Thyroid gland (tissue), 4 donors: Measurements from ENCODE around the gene SEMA4C. TPM values are rescaled to one million over a fixed set of nuclear protein-coding genes. Genes with fewer than 3 reads are reported as not detected.

Experiments
- DNase-seq, 2 donors: peaks; one replicate each; pipeline ENCODE4 v3.0.0-alpha.2; 2019
- H3K27ac ChIP-seq, 3 donors: fragments of 200-600 bp; sonication (generic); 1 replicate in 2 of 3; 2 replicates in 1 of 3; pipeline ENCODE4 v1.5.1; 2016 to 2019; ENCODE audit warnings: mild to moderate bottlenecking in 1 of 3, moderate library complexity in 1 of 3
- H3K27me3 ChIP-seq: fragments of 200-600 bp; sonication (generic); one replicate; pipeline ENCODE4 v1.5.1; 2019
- H3K36me3 ChIP-seq, 2 donors: fragments of 200-600 bp; sonication (generic); one replicate each; pipeline ENCODE4 v1.5.1; 2016 to 2019
- H3K4me1 ChIP-seq, 2 donors: fragments of 200-600 bp; sonication (generic); one replicate each; pipeline ENCODE4 v1.5.1; 2017 to 2019
- H3K4me3 ChIP-seq, 3 donors: fragments of 200-600 bp; sonication (generic); replicated peaks in 1 of 3; 1 replicate in 2 of 3; 2 replicates in 1 of 3; pipeline ENCODE4 v1.5.1; 2016; ENCODE audit warnings: mild to moderate bottlenecking in 1 of 3
- H3K9me3 ChIP-seq: fragments of 200-600 bp; sonication (generic); one replicate; pipeline ENCODE4 v1.5.1; 2017
- CTCF ChIP-seq, 6 experiments: fragments of 200-600 bp in 3 of 6; fragments of 450-650 bp in 3 of 6; sonication (generic) in 3 of 6; IDR thresholded peaks; one replicate each; pipeline ENCODE4 v1.5.1; 2016 to 2019; ENCODE audit warnings: antibody characterized with exemption in 6 of 6, mild to moderate bottlenecking in 2 of 6, inconsistent platforms in 1 of 6, moderate library complexity in 1 of 6
- POLR2A ChIP-seq, 2 donors: fragments of 450-650 bp; IDR thresholded peaks; one replicate each; pipeline ENCODE4 v1.6.1; 2017; ENCODE audit warnings: antibody characterized with exemption in 2 of 2, mild to moderate bottlenecking in 2 of 2, moderate library complexity in 1 of 2
- WGBS, 2 donors: methylation state at CpG; one replicate each; pipeline ENCODE4 v1.1.5; 2017; 5-methylcytosine and 5-hydroxymethylcytosine counted together
- intact Hi-C: fragments of 100-400 bp; cut with DNase I; formaldehyde crosslinking; loops from one replicate; pipeline ENCODE4 v1.15.1; 2023
- total RNA-seq, 4 donors: library from RNA; depleted of rRNA; stranded (reverse); fragments of >200 nt; gene quantifications; one replicate each; pipeline ENCODE4 v1.2.3, GENCODE V29; 2016

SEMA4C gene
- total RNA-seq, 4 donors from 2014 or later, result 14.5 to 21.7 (median 19.3) TPM

GRCh38 chr2:96877042-96877451 lies 7.2 kb upstream of the SEMA4C start:
- H3K36me3 ChIP-seq, result no peaks in the 10 kb centered on the region
- no peak overlapping the region for H3K4me3 ChIP-seq
- DNase-seq, result no peak
- WGBS, 2 donors, result 77 to 89% methylated on average over 6 of the region's 6 CpGs
- no peaks in the 10 kb centered on the region for H3K9me3 ChIP-seq
- H3K27ac ChIP-seq, result no peak overlapping the region
- H3K27me3 ChIP-seq, result no peaks in the 10 kb centered on the region
- intact Hi-C loops, result no loop called here
- TF ChIP-seq CTCF (IDR thresholded peaks at IDR 0.05), result no peak
- no peak for TF ChIP-seq POLR2A (IDR thresholded peaks at IDR 0.05)
- H3K4me1 ChIP-seq, result peaks cover 0 to 13% of the 10 kb centered on the region in 2 donors

- H3K36me3 ChIP-seq, result no peaks in the 10 kb centered on the region
- 89 to 94% methylated on average over 13 to 15 of the region's 16 CpGs for WGBS, 2 donors
- intact Hi-C loops, result no loop called here
Measured at GRCh38 chr2:96876269-96877041, 6.6 kb upstream of the SEMA4C start.

GRCh38 chr2:96875498-96876268 lies 5.8 kb upstream of the SEMA4C start:
- no peaks in the 10 kb centered on the region for H3K9me3 ChIP-seq
- no peak overlapping the region for H3K27ac ChIP-seq
- H3K4me1 ChIP-seq, result peaks cover 0 to 19% of the 10 kb centered on the region in 2 donors
- H3K36me3 ChIP-seq, result no peaks in the 10 kb centered on the region
- no peak for TF ChIP-seq CTCF (IDR thresholded peaks at IDR 0.05)
- TF ChIP-seq POLR2A (IDR thresholded peaks at IDR 0.05), result no peak
- H3K27me3 ChIP-seq, result no peaks in the 10 kb centered on the region
- WGBS, 2 donors, result 73 to 77% methylated on average over 13 to 14 of the region's 14 CpGs
- DNase-seq, result no peak
- intact Hi-C loops, result no loop called here
- H3K4me3 ChIP-seq, result no peak overlapping the region

More at GRCh38 chr2:96876269-96877041, 6.6 kb upstream of the SEMA4C start:
- Histone ChIP-seq H3K27ac (no peak overlapping the region), H3K4me1 (peaks cover 0 to 13% of the 10 kb centered on the region in 2 donors), H3K4me3 (no peak overlapping the region), H3K27me3 (no peaks in the 10 kb centered on the region), H3K9me3 (no peaks in the 10 kb centered on the region)
- no peak for DNase-seq
- no peak for TF ChIP-seq CTCF (IDR thresholded peaks at IDR 0.05)
- TF ChIP-seq POLR2A (IDR thresholded peaks at IDR 0.05), result no peak

GRCh38 chr2:96874198-96874831 lies 4.4 kb upstream of the SEMA4C start:
- intact Hi-C loops, result no loop called here
- Histone ChIP-seq H3K9me3 (no peaks in the 10 kb centered on the region), H3K36me3 (no peaks in the 10 kb centered on the region), H3K4me1 (peaks cover 0 to 23% of the 10 kb centered on the region in 2 donors), H3K4me3 (no peak overlapping the region), H3K27ac (peak overlapping the region in 2 of 3 donors; percentile 28), H3K27me3 (no peaks in the 10 kb centered on the region)
- 43 to 44% methylated on average over 15 to 17 of the region's 18 CpGs for WGBS, 2 donors
- TF ChIP-seq CTCF (IDR thresholded peaks at IDR 0.05) (no peak), POLR2A (IDR thresholded peaks at IDR 0.05) (no peak)
- DNase-seq, result no peak
